Eye (tissue), 1 donor: Measurements from ENCODE around the gene XKR7.
A peak's percentile ranks its signal among the peaks of the same experiment; 100 is the strongest.

Source experiments
- DNase-seq: peaks from one replicate; pipeline ENCODE4 v3.0.0-alpha.2; 2015

Gene XKR7

DNA sequence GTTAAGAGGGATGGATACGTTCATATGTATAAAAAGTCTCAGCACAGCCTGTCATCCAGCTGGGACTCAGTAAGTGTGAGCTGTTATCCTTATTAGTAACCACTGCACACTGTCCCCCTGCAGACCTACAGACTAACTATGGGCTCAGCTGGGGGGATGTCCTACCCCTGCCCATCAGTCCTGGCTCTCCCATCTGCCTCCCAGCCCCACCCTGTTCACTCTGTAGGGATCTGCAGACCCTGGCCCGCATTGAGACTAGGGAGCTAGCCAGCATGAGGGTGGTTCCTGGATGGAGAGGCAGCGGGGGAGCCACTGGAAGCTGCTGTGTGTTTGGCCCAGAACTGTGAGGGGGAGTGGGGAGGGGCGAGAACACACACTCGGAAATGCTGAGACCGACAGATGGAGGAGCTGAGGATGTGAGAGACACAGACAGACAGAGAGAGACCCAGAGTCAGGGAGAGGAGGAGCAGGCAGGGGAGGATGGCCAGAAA lies 17.1 kb downstream of the XKR7 start:
- peak; percentile 53 for DNase-seq

DNA sequence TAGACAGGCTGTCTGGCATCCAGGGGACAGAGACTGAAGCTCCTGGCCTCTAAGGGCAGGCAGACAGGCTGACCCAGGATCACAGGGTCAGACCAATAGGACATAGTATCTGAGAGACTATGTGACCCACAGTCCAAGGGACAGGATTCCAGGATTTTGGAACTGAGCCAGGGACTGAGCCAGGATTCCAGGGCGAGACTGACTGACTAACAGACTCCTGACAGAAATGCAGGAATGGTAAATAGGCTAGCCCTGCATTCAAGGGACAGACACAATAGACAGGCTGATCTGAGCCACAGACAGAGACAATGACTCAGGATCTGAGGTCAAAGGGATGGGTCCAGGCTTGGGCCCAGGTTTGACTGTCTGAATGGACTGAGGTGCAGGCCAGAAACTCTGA lies 19.8 kb downstream of the XKR7 start:
- DNase-seq = no peak

DNA sequence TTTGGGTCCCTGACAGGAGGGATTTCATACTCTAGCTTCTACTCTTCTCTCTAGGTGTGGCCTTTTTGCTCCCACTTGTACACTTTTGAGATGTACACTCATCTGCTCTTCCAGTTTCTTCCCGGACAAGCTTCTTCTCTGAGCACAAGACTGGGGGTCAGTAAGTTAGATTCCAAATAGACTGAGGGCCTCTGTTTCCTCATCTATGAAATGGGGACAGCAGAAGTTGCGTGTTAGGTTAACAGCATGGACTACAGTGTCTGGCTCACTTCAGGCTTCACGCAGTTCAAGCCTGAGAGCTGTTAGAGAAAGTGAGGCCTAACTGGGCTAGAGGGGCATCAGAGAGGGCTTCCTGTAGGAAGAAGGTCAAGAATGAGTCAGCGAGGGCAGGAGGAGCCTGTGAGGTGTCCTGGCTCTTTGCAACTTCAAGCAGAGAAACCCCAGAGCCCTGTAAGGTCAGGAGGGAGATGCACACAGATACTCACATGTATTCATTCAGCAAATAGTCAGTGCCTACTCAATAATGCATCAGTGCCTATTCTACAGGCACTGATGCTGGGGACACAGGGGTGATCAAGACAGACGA lies 20.6 kb downstream of the XKR7 start:
- no peak for DNase-seq

DNA sequence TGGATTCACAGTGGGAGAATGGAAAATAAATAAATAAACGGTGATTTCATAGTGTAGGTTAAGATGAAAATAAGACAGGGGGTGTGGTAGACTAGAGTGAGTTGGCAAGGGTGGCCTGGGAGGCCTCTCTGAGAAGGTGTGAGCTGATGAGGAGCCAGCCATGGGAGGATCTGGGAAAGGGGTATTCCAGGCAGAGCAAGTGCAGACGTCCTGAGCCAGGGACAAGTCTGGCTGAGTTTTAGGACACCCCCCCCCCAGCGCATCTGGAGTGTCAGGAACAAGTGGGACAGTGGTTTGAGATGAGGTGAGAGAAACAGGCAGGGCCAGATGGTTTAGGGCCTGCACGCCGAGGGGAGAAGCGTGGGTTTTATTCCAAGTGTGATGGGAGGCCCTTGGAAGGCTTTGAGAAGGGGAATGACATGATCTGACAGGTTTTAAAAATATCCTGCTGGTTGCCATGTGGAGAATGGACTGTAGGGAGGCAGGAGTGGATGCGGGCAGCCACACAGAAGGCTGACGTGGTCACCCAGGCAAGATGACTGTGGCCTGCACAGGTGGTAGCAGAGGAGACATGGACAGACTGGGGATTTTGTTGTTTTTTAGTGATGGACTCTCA lies 21.2 kb downstream of the XKR7 start:
- no peak for DNase-seq

DNA sequence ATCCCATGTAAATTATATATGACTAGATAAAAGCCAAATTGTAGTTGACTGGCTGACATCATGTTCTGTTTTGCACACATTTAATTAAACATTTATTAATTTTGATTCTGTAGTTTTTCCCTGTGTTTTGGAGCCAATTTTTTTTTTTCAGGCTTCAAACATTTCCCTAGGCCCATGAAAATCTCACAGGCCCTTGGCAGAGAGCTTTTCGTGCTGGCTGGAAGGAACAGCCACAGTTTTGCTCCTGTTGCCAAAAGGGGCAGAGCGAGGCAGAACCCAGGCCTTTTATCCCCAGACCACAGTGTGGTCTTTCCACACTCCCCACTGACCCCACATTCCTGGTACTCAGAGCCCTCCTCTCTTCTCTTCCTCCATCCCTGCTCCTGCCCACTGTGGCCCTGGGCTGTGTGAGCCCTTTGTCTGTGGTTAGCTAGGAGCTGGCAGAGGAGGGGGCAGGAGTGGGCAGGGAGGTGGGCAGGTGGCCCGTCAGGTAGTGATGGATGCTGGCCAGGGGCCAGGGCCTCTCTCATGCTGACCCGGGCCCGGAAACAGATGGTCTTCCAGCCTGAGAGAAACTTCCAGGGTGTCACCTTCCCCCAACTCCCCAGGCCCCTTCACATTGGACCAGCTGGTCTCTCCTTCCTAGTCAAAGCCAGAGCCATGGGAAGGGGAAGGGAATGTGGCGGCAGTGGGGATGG lies 22.8 kb downstream of the XKR7 start:
- DNase-seq = no peak

DNA sequence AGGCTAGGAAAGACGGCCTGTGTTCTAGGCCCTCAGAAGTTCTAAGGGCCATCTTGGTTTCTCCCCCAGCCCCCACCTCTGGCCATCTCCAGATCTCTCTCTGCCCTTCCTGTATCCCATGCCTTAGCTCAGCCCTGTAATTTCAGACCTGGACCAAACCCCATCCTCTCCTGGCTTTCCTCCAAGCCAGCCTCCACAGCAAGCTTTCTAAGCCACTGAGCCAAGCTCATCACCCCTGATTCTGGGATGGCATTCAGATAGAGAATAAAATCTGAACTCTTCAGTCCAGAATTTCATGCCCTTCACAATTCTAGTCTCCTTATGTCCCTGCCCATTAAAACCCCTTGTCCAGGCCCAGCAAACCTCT lies 23.4 kb downstream of the XKR7 start:
- DNase-seq = no peak

DNA sequence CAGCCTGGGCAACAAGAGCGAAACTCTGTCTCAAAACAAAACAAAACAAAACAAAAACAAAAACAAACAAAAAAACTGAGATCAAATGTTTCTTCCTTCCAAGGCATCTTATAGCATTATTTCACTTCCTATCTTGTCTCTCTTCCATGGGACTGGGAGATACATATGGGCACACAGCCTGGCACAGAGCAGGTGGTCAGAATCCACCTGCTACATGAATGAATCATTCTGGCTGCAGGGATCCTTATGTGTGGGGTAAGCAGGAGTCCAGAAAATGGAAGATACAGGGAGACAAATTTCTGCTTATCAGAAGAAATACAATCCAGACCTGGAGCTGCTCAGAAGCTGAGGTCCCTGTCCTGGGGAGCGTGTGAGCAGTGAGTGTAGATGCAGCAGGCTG lies 24.1 kb downstream of the XKR7 start:
- DNase-seq = no peak

DNA sequence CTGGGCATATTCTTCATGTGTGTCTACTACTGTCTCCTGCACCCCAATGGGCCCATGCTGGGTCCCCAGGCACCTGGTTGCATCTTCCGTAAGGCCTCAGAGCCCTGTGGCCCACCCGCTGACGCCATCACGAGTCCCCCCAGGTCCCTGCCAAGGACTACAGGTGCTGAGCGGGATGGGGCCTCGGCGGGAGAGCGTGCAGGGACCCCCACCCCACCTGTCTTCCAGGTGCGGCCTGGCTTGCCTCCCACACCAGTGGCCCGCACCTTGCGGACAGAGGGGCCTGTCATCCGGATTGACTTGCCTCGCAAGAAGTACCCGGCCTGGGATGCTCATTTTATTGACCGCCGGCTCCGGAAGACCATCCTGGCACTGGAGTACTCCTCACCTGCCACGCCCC lies 29.0 kb downstream of the XKR7 start:
- no peak for DNase-seq

DNA sequence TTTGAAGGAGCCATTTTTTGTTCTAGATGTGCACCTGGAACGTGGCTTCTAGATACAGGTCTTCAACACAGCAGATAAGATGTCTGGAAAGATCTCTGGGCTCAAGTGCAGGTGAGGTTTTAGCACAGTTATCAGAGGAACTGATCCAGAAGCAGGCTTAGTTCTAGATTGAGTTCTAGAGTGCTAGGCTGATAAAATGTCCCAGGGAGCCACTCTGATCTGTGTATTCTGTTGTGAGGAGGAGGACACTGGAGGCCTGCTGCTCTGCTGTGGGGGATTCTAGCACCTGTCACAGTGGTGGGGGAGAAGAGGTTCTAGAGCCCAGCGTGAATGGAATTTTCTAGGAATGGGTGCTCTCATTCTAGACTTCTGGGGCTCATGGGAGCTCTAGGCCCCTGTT lies 30.3 kb downstream of the XKR7 start:
- no peak for DNase-seq

DNA sequence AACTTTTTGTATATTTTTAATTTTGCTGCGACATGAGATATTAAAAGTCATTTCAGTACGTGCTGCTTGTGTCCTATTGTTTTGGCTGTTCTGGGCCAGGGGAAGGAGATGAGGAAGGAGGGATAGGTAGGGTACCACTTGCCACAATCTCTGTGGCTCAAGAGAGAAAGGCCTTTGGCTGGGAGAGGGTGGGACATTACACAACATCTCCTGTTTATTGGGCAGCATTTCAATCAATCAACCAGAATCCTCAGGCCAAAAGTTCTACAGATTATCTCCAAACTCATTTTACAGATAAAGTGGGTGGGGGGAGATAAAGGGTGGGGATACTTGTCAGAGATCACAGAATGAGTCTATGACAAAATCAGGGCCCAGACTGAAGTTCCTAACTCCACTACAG lies 35.4 kb downstream of the XKR7 start:
- no peak for DNase-seq

DNA sequence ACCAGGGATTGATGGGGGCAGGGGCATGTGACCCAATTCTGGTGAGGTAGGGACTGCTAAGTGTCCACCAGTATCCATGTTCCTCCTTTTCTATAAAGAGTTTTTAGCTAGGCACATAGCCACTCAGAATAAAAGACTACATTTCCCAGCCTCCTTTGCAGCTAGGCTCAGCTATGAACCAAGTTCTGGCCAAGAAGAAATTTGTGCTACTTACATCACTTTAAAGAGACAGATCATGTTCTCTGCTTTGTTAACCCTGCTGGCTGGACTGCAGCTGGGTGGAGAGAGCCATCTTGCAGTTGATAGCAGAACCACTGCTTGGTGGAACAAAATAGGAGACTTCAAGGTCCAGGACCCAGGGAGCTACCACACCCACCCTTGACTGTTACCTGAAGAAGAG lies 37.0 kb downstream of the XKR7 start:
- DNase-seq = no peak

DNA sequence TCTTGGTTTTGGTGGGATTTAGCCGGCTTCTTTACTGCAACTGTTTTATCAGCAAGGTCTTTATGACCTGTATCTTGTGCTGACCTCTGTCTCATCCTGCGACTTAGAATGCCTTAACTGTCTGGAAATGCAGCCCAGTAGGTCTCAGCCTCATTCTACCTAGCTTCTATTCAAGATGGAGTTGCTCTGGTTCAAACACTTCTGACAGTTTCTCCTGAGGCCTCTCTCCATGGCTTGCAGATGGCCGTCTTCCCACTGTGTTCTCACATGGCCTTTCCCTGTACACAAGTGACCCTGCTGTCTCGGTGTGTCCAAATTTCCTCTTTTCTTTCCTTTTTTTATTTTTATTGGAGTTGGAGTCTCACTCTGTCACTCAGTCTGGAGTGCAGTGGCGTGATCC lies 38.1 kb downstream of the XKR7 start:
- DNase-seq = no peak

DNA sequence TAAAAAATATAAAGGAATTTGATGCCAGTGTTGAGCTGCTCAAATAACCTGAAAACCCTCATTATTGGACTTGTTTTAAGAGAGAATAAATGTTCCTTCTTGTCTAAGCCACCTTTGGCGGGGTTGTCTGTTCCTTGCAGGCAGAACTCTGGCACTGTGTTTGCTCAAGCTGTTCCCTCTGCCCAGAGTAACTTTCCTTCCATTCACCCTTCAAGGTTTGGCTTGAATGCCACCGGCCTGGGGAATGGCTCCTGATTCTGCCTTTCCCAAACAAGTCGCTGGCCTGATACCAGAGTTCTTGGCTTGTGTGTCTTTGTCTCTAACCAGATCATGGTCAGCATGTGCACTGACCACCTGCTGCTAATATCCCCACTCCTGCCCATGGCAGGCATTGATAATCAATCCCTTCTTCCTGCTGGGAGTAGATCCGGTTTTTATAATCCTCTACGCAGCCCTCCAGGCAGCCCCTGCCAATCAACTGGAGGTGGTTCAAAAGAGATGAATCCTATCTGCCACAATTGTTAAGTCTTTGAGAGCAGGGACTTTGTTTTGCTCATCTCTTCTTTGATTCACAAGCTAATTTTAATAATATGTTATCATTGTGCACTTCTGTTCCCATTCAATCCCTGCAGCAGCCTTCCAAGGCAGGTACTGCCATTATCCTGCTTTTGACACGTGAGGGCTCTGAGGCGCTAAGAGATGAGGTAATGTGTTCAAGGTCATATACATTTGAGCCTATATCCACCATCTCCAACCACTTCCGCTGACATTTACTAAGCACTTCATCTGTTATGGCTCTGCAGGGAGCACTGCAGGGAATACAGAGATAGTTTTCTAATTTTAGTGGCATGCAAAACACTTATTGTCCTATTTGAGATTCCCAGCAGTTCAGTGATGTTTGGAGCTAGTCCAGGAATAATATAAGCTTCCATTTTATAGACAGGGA lies 39.2 kb downstream of the XKR7 start:
- DNase-seq = no peak

DNA sequence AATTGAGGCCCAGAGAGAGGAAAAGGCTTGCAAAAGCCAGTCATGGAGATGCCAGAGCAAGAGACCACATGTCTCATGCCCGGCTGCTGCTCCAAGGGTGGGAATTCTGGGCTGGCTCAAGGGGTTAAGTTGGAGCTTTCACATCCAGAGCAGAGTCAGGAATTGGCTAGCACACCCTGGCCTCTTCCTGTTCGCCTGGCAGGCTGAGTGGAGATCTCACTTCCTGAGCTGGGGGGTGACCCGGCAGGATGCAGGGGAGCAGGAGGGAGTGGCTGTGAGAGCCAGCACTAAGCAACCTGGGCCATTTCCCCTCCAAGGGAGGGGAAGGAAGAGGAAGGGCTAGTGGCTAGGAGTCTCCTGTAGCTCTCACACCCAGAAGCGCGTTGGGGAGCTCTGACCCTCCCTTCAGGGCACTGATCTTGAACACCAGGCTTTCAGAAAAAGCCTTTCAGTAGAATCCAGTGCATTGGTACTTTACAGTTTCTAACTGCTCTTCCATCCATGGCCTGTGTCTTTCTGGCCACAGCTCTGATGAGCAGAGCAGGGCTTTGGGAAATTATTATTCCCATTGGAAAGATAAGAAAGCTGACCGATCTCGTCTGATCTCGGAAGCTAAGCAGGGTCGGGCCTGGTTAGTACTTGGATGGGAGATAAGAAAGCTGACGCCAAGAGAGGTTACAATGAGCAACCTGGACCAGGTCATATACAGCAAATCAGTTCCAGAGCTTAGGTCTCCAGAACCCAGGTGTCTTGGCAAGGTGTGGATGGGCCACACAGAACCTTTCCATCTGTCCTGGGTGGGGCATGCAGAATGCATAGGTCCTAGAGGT lies 40.1 kb downstream of the XKR7 start:
- DNase-seq = no peak

DNA sequence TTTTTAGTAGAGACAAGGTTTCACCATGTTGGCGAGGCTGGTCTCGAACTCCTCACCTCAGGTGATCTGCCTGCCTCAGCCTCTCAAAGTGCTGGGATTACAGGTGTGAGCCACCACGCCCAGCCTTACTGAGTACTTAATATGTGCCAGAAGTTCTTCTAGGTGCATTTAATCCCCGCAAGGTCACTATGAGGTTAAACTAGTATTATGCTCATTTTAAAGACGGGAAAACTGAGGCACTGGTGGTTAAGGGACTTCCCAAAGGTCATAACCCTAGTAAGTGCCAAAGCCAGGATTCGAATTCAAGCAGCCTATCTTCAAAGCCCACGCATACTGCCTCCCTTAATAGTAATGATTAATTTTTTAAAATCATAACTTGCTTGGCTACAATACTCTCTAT lies 41.6 kb downstream of the XKR7 start:
- no peak for DNase-seq

DNA sequence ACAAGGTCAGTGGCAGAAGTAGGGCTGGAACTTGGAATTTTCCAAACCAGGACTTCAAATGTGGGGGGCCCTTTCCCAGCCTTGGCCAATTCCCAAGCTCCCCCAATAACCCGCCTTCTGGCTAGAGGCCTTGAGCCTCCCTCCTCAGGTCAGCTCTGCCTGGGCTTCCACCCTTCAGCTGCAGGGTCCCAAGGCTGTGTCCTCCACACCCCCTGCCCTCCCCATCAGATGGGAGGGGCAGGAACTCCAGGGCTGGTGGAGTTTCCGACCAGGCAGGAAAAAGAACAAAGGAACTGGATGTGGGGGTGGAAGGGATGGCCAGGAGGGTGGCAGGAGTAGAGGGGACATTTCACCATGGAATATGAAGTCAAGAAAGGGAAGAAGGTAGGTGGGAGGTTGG lies 42.1 kb downstream of the XKR7 start, which contains the start of gene CCM2L:
Gene CCM2L (plus strand): TSS at position 338 of the 400 bp plus-strand sequence. CDS start 17 bp downstream, at position 355.
- no peak for DNase-seq

DNA sequence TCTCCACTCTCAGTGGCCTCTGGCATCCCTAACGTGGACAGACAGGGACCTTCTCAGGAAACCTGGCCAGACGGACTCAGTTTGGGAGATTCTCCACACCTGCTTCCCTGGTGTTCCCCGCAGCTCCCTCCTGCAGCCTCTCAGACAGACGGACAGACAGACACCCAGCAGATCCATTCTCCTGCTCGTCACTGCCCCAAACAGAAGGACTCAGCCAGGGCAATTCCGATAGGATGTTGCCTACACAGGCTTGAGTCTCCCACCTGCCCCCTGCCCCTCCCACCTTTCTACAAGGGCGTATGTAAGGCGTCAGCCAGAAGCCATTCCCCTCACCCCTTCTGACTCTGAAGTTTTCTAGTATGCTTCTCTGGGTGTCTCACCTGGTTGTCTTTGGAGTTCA lies 42.7 kb downstream of the XKR7 start:
- no peak for DNase-seq

DNA sequence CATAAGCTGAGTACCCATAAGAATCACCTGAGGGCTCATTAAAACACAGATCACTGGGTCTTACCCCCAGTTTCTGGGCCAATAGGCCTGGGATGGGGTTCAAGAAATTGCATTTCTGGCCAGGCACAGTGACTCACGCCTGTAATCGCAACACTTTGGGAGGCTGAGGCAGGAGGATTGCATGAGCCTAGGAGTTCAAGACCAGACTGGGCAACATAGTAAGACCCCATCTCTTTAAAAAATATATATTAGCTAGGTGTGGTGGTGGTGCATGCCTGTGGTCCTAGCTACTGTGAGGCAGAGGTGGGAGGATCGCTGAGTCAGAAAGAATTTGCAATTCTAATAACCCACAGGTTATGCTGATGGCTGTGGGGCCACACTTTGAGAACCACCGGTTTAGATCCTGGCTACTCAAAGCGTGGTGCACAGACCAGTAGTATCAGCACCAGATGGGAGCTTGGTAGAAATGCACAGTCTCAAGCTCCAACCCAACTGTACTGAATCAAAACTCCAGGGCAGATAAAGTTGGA lies 44.3 kb downstream of the XKR7 start:
- DNase-seq = no peak

DNA sequence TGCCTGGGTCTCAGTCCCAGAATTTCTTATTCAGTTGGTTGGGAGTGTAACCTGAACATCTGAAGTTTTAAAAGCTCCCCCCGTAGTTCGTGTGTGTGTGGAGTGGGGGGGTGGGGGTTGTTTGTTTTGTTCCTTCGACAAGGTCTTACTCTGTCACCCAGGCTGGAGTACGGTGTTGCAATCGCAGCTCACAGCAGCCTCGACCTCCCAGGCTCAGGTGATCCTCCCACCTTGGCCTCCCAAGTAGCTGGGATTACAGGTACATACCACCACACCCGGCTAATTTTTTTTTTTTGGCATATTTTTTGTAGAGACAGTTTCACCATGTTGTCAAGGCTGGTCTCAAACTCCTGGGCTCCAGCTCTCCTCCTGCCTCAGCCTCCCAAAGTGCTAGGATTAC lies 45.4 kb downstream of the XKR7 start:
- DNase-seq = no peak

DNA sequence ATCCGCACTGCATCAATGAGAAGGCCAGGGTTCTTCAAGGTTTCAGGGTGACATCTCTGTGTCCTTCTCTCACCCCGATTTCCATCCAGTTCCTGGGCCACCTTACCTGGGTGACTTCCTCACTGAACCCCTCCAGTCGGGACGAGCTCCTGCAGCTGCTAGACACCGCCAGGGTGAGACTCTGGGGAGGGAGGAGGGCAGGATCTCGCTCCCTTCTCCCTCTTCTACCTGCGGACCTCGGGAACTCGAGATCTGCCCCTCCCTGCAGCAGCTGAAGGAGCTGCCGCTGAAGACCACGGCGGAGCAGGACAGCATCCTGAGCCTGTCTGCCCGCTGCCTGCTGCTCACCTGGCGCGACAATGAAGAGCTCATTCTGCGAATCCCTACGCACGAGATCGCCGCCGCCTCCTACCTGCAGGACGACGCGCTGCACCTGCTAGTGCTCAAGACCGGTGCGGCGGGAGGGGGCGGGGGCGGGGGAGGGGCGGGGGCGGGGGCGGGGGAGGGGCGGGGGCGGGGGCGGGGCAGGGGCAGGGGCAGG lies 49.8 kb downstream of the XKR7 start:
- no peak for DNase-seq

DNA sequence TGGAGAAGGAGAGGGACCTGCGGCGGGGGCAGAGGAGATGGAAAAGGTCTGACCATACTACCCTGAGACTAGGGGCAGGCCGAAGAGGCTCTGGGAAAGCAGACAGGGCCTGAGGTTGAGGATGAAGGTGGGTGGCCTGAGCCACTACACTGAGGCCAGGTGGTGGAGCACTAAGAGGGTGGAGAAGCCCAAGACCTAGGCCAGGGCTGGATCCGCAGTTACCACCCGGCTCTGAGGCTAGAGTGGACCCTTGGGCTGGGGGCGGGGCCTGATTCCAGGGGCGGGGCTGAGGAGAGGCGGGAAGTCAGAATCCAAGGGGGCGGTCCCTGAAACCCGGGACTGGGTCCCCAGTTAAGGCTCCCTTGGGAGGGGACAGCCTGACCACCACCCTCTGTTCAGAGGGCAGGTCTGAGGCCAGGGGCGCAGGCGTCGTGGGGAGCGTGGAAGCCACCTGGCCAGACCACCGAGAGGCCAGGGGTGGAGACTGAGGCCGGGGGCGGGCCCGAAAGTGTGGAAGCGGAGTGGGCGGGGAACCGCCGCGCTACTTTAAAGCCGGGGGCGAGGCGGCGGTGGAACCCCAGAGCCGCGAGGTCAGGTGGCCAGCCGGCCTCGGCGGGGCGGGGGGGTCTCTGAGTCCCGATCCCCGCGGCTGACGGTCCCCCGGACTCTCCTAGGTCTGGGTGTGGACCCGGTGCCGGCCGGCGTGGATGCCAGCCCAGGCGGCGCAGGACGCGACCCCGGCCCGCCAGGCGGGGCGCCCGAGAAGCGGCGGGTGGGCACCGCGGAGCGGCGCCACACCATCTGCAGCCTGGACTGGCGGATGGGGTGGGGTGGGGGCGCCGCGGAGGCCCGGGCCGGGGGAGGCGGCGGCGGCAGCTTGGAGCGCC lies 50.6 kb downstream of the XKR7 start:
- DNase-seq = peak; percentile 86
